A549 (cell line): ENCODE data around the gene KERA.

Source experiments
- CBX2 ChIP-seq: fragments of 200-600 bp; sonication (generic); IDR thresholded peaks from 2 replicates; pipeline ENCODE4 v1.6.1; 2016; ENCODE audit warnings: low read depth, mild to moderate bottlenecking, borderline replicate concordance
- EP300 ChIP-seq, 2 experiments: fragments of >200 bp; sonication (Bioruptor Twin); formaldehyde crosslinking; IDR thresholded peaks; 2 replicates in 1 of 2; 3 replicates in 1 of 2; pipeline ENCODE4 v1.6.1; 2016 to 2017
- NPAS2 ChIP-seq: fragments of 250-450 bp; sonication (Bioruptor Pico); IDR thresholded peaks from 2 replicates; pipeline ENCODE4 v1.8.0; 2022; ENCODE audit warnings: mild to moderate bottlenecking, moderate library complexity, borderline replicate concordance
- POLR2A ChIP-seq: IDR thresholded peaks from 2 replicates; pipeline ENCODE4 v1.6.1; 2012; ENCODE audit warnings: mild to moderate bottlenecking, low read length
- POLR2AphosphoS2 ChIP-seq: conservative IDR thresholded peaks from 2 replicates; pipeline ENCODE4 v1.6.1; 2012; ENCODE audit warnings: low read length, improper control_type of control experiment, inconsistent platforms
- RAD21 ChIP-seq, 2 experiments: fragments of >200 bp in 1 of 2; sonication (Bioruptor Twin) in 1 of 2; formaldehyde crosslinking in 1 of 2; IDR thresholded peaks in 1 of 2; conservative IDR thresholded peaks in 1 of 2; 2 replicates in 1 of 2; 3 replicates in 1 of 2; pipeline ENCODE4 v1.6.1; 2012 to 2018; ENCODE audit warnings: inconsistent platforms in 1 of 2
- RFX5 ChIP-seq: fragments of 450-650 bp; IDR thresholded peaks from 2 replicates; pipeline ENCODE4 v1.7.1; 2014; ENCODE audit warnings: antibody characterized with exemption, mild to moderate bottlenecking, moderate library complexity
- TF ChIP-seq, protein P1 (sequence below): fragments of >200 bp; sonication (Bioruptor Twin); formaldehyde crosslinking; IDR thresholded peaks from 3 replicates; pipeline ENCODE4 v1.5.1; 2016
- TF ChIP-seq, protein P2 (sequence below): fragments of 200-600 bp; sonication (generic); IDR thresholded peaks from 2 replicates; pipeline ENCODE4 v1.6.1; 2016; ENCODE audit warnings: antibody characterized with exemption, mild to moderate bottlenecking, moderate library complexity
- TF ChIP-seq, protein P3 (sequence below): IDR thresholded peaks from 2 replicates; pipeline ENCODE4 v1.6.1; 2012
- TF ChIP-seq, protein P4 (sequence below): fragments of 150-350 bp; IDR thresholded peaks from 2 replicates; pipeline ENCODE4 v1.6.1; 2014; ENCODE audit warnings: low read depth, mild to moderate bottlenecking, low read length

DNA sequence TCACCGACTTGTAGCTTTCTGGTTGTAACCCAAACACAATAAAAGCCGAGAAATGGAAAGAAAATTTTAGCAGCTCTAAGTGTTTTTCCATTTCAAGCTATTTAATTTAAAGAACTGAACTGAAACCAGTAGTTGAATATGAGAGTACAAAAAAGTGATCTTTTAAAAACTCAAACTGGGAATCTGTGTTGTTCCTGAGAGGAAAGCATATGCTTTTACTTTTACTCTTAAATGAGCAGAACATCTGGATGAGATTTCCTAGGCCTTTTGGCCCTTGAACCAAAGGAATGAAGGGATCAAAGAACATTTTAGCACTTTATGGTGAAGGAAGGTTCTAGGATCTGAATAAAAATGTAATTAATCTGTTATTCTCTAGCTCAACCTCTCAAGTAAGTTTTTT lies 1.3 kb downstream of the KERA start:
- TF ChIP-seq, protein P1, sequence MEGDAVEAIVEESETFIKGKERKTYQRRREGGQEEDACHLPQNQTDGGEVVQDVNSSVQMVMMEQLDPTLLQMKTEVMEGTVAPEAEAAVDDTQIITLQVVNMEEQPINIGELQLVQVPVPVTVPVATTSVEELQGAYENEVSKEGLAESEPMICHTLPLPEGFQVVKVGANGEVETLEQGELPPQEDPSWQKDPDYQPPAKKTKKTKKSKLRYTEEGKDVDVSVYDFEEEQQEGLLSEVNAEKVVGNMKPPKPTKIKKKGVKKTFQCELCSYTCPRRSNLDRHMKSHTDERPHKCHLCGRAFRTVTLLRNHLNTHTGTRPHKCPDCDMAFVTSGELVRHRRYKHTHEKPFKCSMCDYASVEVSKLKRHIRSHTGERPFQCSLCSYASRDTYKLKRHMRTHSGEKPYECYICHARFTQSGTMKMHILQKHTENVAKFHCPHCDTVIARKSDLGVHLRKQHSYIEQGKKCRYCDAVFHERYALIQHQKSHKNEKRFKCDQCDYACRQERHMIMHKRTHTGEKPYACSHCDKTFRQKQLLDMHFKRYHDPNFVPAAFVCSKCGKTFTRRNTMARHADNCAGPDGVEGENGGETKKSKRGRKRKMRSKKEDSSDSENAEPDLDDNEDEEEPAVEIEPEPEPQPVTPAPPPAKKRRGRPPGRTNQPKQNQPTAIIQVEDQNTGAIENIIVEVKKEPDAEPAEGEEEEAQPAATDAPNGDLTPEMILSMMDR, result no peak
- TF ChIP-seq POLR2A, result no peak
- no peak for TF ChIP-seq RFX5
- TF ChIP-seq, protein P2, sequence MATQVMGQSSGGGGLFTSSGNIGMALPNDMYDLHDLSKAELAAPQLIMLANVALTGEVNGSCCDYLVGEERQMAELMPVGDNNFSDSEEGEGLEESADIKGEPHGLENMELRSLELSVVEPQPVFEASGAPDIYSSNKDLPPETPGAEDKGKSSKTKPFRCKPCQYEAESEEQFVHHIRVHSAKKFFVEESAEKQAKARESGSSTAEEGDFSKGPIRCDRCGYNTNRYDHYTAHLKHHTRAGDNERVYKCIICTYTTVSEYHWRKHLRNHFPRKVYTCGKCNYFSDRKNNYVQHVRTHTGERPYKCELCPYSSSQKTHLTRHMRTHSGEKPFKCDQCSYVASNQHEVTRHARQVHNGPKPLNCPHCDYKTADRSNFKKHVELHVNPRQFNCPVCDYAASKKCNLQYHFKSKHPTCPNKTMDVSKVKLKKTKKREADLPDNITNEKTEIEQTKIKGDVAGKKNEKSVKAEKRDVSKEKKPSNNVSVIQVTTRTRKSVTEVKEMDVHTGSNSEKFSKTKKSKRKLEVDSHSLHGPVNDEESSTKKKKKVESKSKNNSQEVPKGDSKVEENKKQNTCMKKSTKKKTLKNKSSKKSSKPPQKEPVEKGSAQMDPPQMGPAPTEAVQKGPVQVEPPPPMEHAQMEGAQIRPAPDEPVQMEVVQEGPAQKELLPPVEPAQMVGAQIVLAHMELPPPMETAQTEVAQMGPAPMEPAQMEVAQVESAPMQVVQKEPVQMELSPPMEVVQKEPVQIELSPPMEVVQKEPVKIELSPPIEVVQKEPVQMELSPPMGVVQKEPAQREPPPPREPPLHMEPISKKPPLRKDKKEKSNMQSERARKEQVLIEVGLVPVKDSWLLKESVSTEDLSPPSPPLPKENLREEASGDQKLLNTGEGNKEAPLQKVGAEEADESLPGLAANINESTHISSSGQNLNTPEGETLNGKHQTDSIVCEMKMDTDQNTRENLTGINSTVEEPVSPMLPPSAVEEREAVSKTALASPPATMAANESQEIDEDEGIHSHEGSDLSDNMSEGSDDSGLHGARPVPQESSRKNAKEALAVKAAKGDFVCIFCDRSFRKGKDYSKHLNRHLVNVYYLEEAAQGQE, result no peak
- no peak for TF ChIP-seq POLR2AphosphoS2
- no peak for TF ChIP-seq RAD21 (conservative IDR thresholded peaks at IDR 0.05 in 1 of 2, IDR thresholded peaks at IDR 0.05 in 1 of 2)
- TF ChIP-seq, protein P3, sequence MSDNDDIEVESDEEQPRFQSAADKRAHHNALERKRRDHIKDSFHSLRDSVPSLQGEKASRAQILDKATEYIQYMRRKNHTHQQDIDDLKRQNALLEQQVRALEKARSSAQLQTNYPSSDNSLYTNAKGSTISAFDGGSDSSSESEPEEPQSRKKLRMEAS, result no peak
- TF ChIP-seq CBX2, result no peak
- no peak for TF ChIP-seq NPAS2 (CRISPR knock-in tag)
- no peak for TF ChIP-seq EP300 (IDR thresholded peaks at IDR 0.05)
- TF ChIP-seq, protein P4, sequence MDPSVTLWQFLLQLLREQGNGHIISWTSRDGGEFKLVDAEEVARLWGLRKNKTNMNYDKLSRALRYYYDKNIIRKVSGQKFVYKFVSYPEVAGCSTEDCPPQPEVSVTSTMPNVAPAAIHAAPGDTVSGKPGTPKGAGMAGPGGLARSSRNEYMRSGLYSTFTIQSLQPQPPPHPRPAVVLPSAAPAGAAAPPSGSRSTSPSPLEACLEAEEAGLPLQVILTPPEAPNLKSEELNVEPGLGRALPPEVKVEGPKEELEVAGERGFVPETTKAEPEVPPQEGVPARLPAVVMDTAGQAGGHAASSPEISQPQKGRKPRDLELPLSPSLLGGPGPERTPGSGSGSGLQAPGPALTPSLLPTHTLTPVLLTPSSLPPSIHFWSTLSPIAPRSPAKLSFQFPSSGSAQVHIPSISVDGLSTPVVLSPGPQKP, result no peak
